SH-SY5Y (cell line): Measurements from ENCODE around the gene COMMD10.

Experiments
- GATA2 ChIP-seq: IDR thresholded peaks from 2 replicates; pipeline ENCODE4 v1.6.1; 2011; ENCODE audit warnings: mild to moderate bottlenecking, low read depth, low read length
- GATA3 ChIP-seq: IDR thresholded peaks from 2 replicates; pipeline ENCODE4 v1.6.1; 2011; ENCODE audit warnings: low read depth, mild to moderate bottlenecking, low read length, moderate library complexity

GRCh38 chr5:116265471-116265870 lies 180.6 kb downstream of the COMMD10 start:
- no peak for TF ChIP-seq GATA2
- TF ChIP-seq GATA3: no peak
